Measurements from ENCODE around the gene LHX4. TPM values are rescaled to one million over a fixed set of nuclear protein-coding genes. Genes with fewer than 3 reads are reported as not detected.

LHX4 gene
- polyA plus RNA-seq, 4 donors: 0.18 to 2.9 (median 0.25) TPM

- no peak for FAIRE-seq
- Histone ChIP-seq H3K27me3 (ENCODE audit: control insufficient read depth in 3 of 3, insufficient read depth in 3 of 3, low read length in 3 of 3) (peaks cover 0 to 5% (median 5%) of the 10 kb centered on the region in 3 donors), H3K36me3 (ENCODE audit: control insufficient read depth in 3 of 3, insufficient read depth in 2 of 3, low read depth in 1 of 3, low read length in 3 of 3) (no peaks in the 10 kb centered on the region), H3K27ac (ENCODE audit: low read depth in 1 of 3, low read length in 2 of 3) (no peak overlapping the region), H3K4me3 (ENCODE audit: low read depth in 1 of 3, low read length in 3 of 3) (no peak overlapping the region), H3K9me3 (ENCODE audit: control insufficient read depth in 2 of 2, insufficient read depth in 1 of 2, low read depth in 1 of 2, low read length in 1 of 2) (no peaks in the 10 kb centered on the region), H3K4me1 (ENCODE audit: control insufficient read depth in 3 of 3, insufficient read depth in 2 of 3, low read depth in 1 of 3, low read length in 2 of 3) (no peaks in the 10 kb centered on the region)
- no peak for DNase-seq
- 94% methylated on average over 7 of the region's 7 CpGs for WGBS, 3 donors
Observed at GRCh38 chr1:180248176-180248575, 18.1 kb downstream of the LHX4 start.

- DNase-seq (no peak), FAIRE-seq (no peak)
- no peaks in the 10 kb centered on the region for H3K27me3 ChIP-seq (ENCODE audit: control insufficient read depth in 3 of 3, insufficient read depth in 3 of 3, low read length in 3 of 3)
- H3K4me1 ChIP-seq (ENCODE audit: control insufficient read depth in 3 of 3, insufficient read depth in 2 of 3, low read depth in 1 of 3, low read length in 2 of 3): no peaks in the 10 kb centered on the region
- H3K36me3 ChIP-seq (ENCODE audit: control insufficient read depth in 3 of 3, insufficient read depth in 2 of 3, low read depth in 1 of 3, low read length in 3 of 3): no peaks in the 10 kb centered on the region
- no peaks in the 10 kb centered on the region for H3K9me3 ChIP-seq (ENCODE audit: control insufficient read depth in 2 of 2, insufficient read depth in 1 of 2, low read depth in 1 of 2, low read length in 1 of 2)
- no peak overlapping the region for H3K4me3 ChIP-seq (ENCODE audit: low read depth in 1 of 3, low read length in 3 of 3)
- no peak overlapping the region for H3K27ac ChIP-seq (ENCODE audit: low read depth in 1 of 3, low read length in 2 of 3)
- 66 to 69% (median 68%) methylated on average over 11 of the region's 11 CpGs for WGBS, 3 donors
Observed at GRCh38 chr1:180248731-180249681, 18.9 kb downstream of the LHX4 start.

- H3K36me3 ChIP-seq (ENCODE audit: control insufficient read depth in 3 of 3, insufficient read depth in 2 of 3, low read depth in 1 of 3, low read length in 3 of 3): no peaks in the 10 kb centered on the region
- peaks cover 0 to 3% (median 0%) of the 10 kb centered on the region in 3 donors for H3K27me3 ChIP-seq (ENCODE audit: control insufficient read depth in 3 of 3, insufficient read depth in 3 of 3, low read length in 3 of 3)
- H3K27ac ChIP-seq (ENCODE audit: low read depth in 1 of 3, low read length in 2 of 3): no peak overlapping the region
- FAIRE-seq: no peak
- WGBS, 3 donors: 66 to 85% (median 78%) methylated on average over 13 of the region's 13 CpGs
- DNase-seq: no peak
- no peaks in the 10 kb centered on the region for H3K9me3 ChIP-seq (ENCODE audit: control insufficient read depth in 2 of 2, insufficient read depth in 1 of 2, low read depth in 1 of 2, low read length in 1 of 2)
- no peaks in the 10 kb centered on the region for H3K4me1 ChIP-seq (ENCODE audit: control insufficient read depth in 3 of 3, insufficient read depth in 2 of 3, low read depth in 1 of 3, low read length in 2 of 3)
- H3K4me3 ChIP-seq (ENCODE audit: low read depth in 1 of 3, low read length in 3 of 3): no peak overlapping the region
Observed at GRCh38 chr1:180249725-180250498, 19.8 kb downstream of the LHX4 start.

GRCh38 chr1:180250499-180250770 lies 20.4 kb downstream of the LHX4 start:
- 75 to 93% (median 92%) methylated on average over 7 of the region's 7 CpGs for WGBS, 3 donors
- Histone ChIP-seq H3K4me1 (ENCODE audit: control insufficient read depth in 3 of 3, insufficient read depth in 2 of 3, low read depth in 1 of 3, low read length in 2 of 3) (no peaks in the 10 kb centered on the region), H3K27ac (ENCODE audit: low read depth in 1 of 3, low read length in 2 of 3) (no peak overlapping the region), H3K9me3 (ENCODE audit: control insufficient read depth in 2 of 2, insufficient read depth in 1 of 2, low read depth in 1 of 2, low read length in 1 of 2) (no peaks in the 10 kb centered on the region), H3K4me3 (ENCODE audit: low read depth in 1 of 3, low read length in 3 of 3) (no peak overlapping the region), H3K36me3 (ENCODE audit: control insufficient read depth in 3 of 3, insufficient read depth in 2 of 3, low read depth in 1 of 3, low read length in 3 of 3) (no peaks in the 10 kb centered on the region), H3K27me3 (ENCODE audit: control insufficient read depth in 3 of 3, insufficient read depth in 3 of 3, low read length in 3 of 3) (peaks cover 0 to 4% (median 0%) of the 10 kb centered on the region in 3 donors)
- DNase-seq (no peak), FAIRE-seq (no peak)

GRCh38 chr1:180250883-180251509 lies 20.9 kb downstream of the LHX4 start:
- FAIRE-seq: no peak

GRCh38 chr1:180251526-180252305 lies 21.7 kb downstream of the LHX4 start:
- Histone ChIP-seq H3K4me3 (ENCODE audit: low read depth in 1 of 3, low read length in 3 of 3) (no peak overlapping the region), H3K27ac (ENCODE audit: low read depth in 1 of 3, low read length in 2 of 3) (no peak overlapping the region), H3K27me3 (ENCODE audit: control insufficient read depth in 3 of 3, insufficient read depth in 3 of 3, low read length in 3 of 3) (peaks cover 0 to 4% (median 0%) of the 10 kb centered on the region in 3 donors), H3K4me1 (ENCODE audit: control insufficient read depth in 3 of 3, insufficient read depth in 2 of 3, low read depth in 1 of 3, low read length in 2 of 3) (no peaks in the 10 kb centered on the region), H3K9me3 (ENCODE audit: control insufficient read depth in 2 of 2, insufficient read depth in 1 of 2, low read depth in 1 of 2, low read length in 1 of 2) (no peaks in the 10 kb centered on the region), H3K36me3 (ENCODE audit: control insufficient read depth in 3 of 3, insufficient read depth in 2 of 3, low read depth in 1 of 3, low read length in 3 of 3) (no peaks in the 10 kb centered on the region)
- DNase-seq: no peak
- 81 to 89% (median 85%) methylated on average over 9 of the region's 9 CpGs for WGBS, 3 donors
- no peak for FAIRE-seq

More at GRCh38 chr1:180250883-180251509, 20.9 kb downstream of the LHX4 start:
- H3K4me3 ChIP-seq (ENCODE audit: low read depth in 1 of 3, low read length in 3 of 3): no peak overlapping the region
- no peaks in the 10 kb centered on the region for H3K36me3 ChIP-seq (ENCODE audit: control insufficient read depth in 3 of 3, insufficient read depth in 2 of 3, low read depth in 1 of 3, low read length in 3 of 3)
- H3K9me3 ChIP-seq (ENCODE audit: control insufficient read depth in 2 of 2, insufficient read depth in 1 of 2, low read depth in 1 of 2, low read length in 1 of 2): no peaks in the 10 kb centered on the region
- peaks cover 0 to 4% (median 0%) of the 10 kb centered on the region in 3 donors for H3K27me3 ChIP-seq (ENCODE audit: control insufficient read depth in 3 of 3, insufficient read depth in 3 of 3, low read length in 3 of 3)
- 83 to 89% (median 84%) methylated on average over 16 of the region's 16 CpGs for WGBS, 3 donors
- no peaks in the 10 kb centered on the region for H3K4me1 ChIP-seq (ENCODE audit: control insufficient read depth in 3 of 3, insufficient read depth in 2 of 3, low read depth in 1 of 3, low read length in 2 of 3)
- H3K27ac ChIP-seq (ENCODE audit: low read depth in 1 of 3, low read length in 2 of 3): no peak overlapping the region
- DNase-seq: no peak

GRCh38 chr1:180252638-180253536 lies 22.8 kb downstream of the LHX4 start:
- DNase-seq (peak; percentile 63 to 70), FAIRE-seq (no peak)
- Histone ChIP-seq H3K36me3 (ENCODE audit: control insufficient read depth in 3 of 3, insufficient read depth in 2 of 3, low read depth in 1 of 3, low read length in 3 of 3) (no peaks in the 10 kb centered on the region), H3K27ac (ENCODE audit: low read depth in 1 of 3, low read length in 2 of 3) (no peak overlapping the region), H3K27me3 (ENCODE audit: control insufficient read depth in 3 of 3, insufficient read depth in 3 of 3, low read length in 3 of 3) (peaks cover 0 to 7% (median 4%) of the 10 kb centered on the region in 3 donors), H3K9me3 (ENCODE audit: control insufficient read depth in 2 of 2, insufficient read depth in 1 of 2, low read depth in 1 of 2, low read length in 1 of 2) (no peaks in the 10 kb centered on the region), H3K4me3 (ENCODE audit: low read depth in 1 of 3, low read length in 3 of 3) (no peak overlapping the region), H3K4me1 (ENCODE audit: control insufficient read depth in 3 of 3, insufficient read depth in 2 of 3, low read depth in 1 of 3, low read length in 2 of 3) (no peaks in the 10 kb centered on the region)
- WGBS, 3 donors: 55 to 67% (median 59%) methylated on average over 12 of the region's 12 CpGs

Measured in small intestine (tissue), 7 donors.